GM04503 (cell line): ENCODE data around the gene MARK3.
"Not testable (repeated sequence)": the region's sequence is repeated elsewhere in the genome, so short reads cannot be mapped to it uniquely, and the experiment has no call there.

Experiments used
- DNase-seq: peaks from one replicate; pipeline ENCODE4 v3.0.0-alpha.2; 2012; ENCODE audit warnings: low read depth

Gene MARK3

GRCh38 chr14:103514596-103515421 is 129.6 kb downstream of the MARK3 start:
- no peak for DNase-seq

- no peak for DNase-seq
Measured at GRCh38 chr14:103516426-103517173, 131.4 kb downstream of the MARK3 start.

GRCh38 chr14:103517174-103517566 is 132.0 kb downstream of the MARK3 start:
- DNase-seq, result no peak

- DNase-seq, result no peak
Measured at GRCh38 chr14:103517721-103518421, 132.7 kb downstream of the MARK3 start.

GRCh38 chr14:103518422-103519042 is 133.3 kb downstream of the MARK3 start:
- no peak for DNase-seq

GRCh38 chr14:103519043-103519836 is 134.0 kb downstream of the MARK3 start:
- DNase-seq, result no peak

GRCh38 chr14:103519837-103520212 is 134.6 kb downstream of the MARK3 start:
- DNase-seq, result no peak

GRCh38 chr14:103520269-103520656 is 135.0 kb downstream of the MARK3 start:
- no peak for DNase-seq

- DNase-seq, result no peak
Measured at GRCh38 chr14:103520657-103521437, 135.6 kb downstream of the MARK3 start.

GRCh38 chr14:103521438-103521950 is 136.3 kb downstream of the MARK3 start:
- DNase-seq, result no peak

- no peak for DNase-seq
Measured at GRCh38 chr14:103521951-103522563, 136.8 kb downstream of the MARK3 start.

GRCh38 chr14:103522649-103523574 is 137.7 kb downstream of the MARK3 start, which contains the start of gene CKB:
CKB (minus strand) TSS chr14:103522830; CDS start chr14:103522493, 337 bp downstream.
- DNase-seq, result no peak

- no peak for DNase-seq
Measured at GRCh38 chr14:103523575-103523954, 138.3 kb downstream of the MARK3 start.

GRCh38 chr14:103524002-103524935 is 139.1 kb downstream of the MARK3 start:
- no peak for DNase-seq

GRCh38 chr14:103525430-103526246 is 140.4 kb downstream of the MARK3 start:
- not testable (repeated sequence) for DNase-seq

- DNase-seq, result no peak
Measured at GRCh38 chr14:103526247-103526913, 141.2 kb downstream of the MARK3 start.
